GM21825 (cell line): ENCODE results near the gene KMT2D.

Experiments
- ATAC-seq: cut with Tn5 transposase; IDR thresholded peaks from one replicate; pipeline ENCODE4 v1.9.1; 2021; ENCODE audit warnings: mild to moderate bottlenecking, moderate library complexity; ENCODE audit not compliant: unreplicated experiment

KMT2D gene

GRCh38 chr12:49060237-49061156 lies at the start of gene KMT2D:
Gene KMT2D (minus strand): TSS chr12:49060794. CDS start chr12:49055324, 5,470 bp downstream.
- ATAC-seq, result peak; percentile 51

GRCh38 chr12:49109641-49110463 lies 49.3 kb upstream of the KMT2D start:
- no peak for ATAC-seq

- no peak for ATAC-seq
Measured at GRCh38 chr12:49108958-49109404, 48.4 kb upstream of the KMT2D start.

GRCh38 chr12:49105504-49106084 lies 45.0 kb upstream of the KMT2D start:
- ATAC-seq, result no peak

GRCh38 chr12:49104822-49105221 lies 44.2 kb upstream of the KMT2D start:
- no peak for ATAC-seq

- ATAC-seq, result no peak
Measured at GRCh38 chr12:49100380-49100779, 39.8 kb upstream of the KMT2D start.

GRCh38 chr12:49098703-49099102 lies 38.1 kb upstream of the KMT2D start:
- ATAC-seq, result no peak

GRCh38 chr12:49098035-49098451 lies 37.4 kb upstream of the KMT2D start:
- no peak for ATAC-seq

GRCh38 chr12:49097381-49097780 lies 36.8 kb upstream of the KMT2D start:
- ATAC-seq, result no peak

GRCh38 chr12:49094975-49095365 lies 34.4 kb upstream of the KMT2D start:
- no peak for ATAC-seq

- ATAC-seq, result no peak
Measured at GRCh38 chr12:49094160-49094974, 33.8 kb upstream of the KMT2D start, which contains the start of gene DHH. Gene DHH (minus strand): TSS chr12:49094801. CDS start chr12:49094512, 289 bp downstream.

GRCh38 chr12:49093792-49094159 lies 33.2 kb upstream of the KMT2D start:
- no peak for ATAC-seq

GRCh38 chr12:49092816-49093406 lies 32.3 kb upstream of the KMT2D start:
- ATAC-seq, result no peak

GRCh38 chr12:49092086-49092815 lies 31.7 kb upstream of the KMT2D start:
- no peak for ATAC-seq

GRCh38 chr12:49091836-49092085 lies 31.2 kb upstream of the KMT2D start:
- ATAC-seq, result no peak

GRCh38 chr12:49091056-49091835 lies 30.7 kb upstream of the KMT2D start:
- ATAC-seq, result no peak

- no peak for ATAC-seq
Measured at GRCh38 chr12:49089821-49090773, 29.5 kb upstream of the KMT2D start.

GRCh38 chr12:49088932-49089330 lies 28.3 kb upstream of the KMT2D start:
- no peak for ATAC-seq
